ENCODE data around the gene MUC22.
"Not testable (repeated sequence)": the region's sequence is repeated elsewhere in the genome, so short reads cannot be mapped to it uniquely, and the experiment has no call there.

MUC22 gene

GRCh38 chr6:30998785-30999184 lies 11.5 kb upstream of the MUC22 start:
- DNase-seq (ENCODE audit: low read depth): peak; percentile 48

GRCh38 chr6:31000067-31000860 lies 10.0 kb upstream of the MUC22 start:
- not testable (repeated sequence) for DNase-seq (ENCODE audit: low read depth)

- no peak for DNase-seq (ENCODE audit: low read depth)
These were observed 8.9 kb upstream of the MUC22 start for GRCh38 chr6:31001281-31001888.

- no peak for DNase-seq (ENCODE audit: low read depth)
These were observed 7.8 kb upstream of the MUC22 start for GRCh38 chr6:31002471-31002870.

GRCh38 chr6:31004794-31005193 lies 5.5 kb upstream of the MUC22 start:
- no peak for DNase-seq (ENCODE audit: low read depth)

GRCh38 chr6:31005249-31006020 lies 4.8 kb upstream of the MUC22 start:
- no peak for DNase-seq (ENCODE audit: low read depth)

GRCh38 chr6:31007694-31008093 lies 2.6 kb upstream of the MUC22 start:
- no peak for DNase-seq (ENCODE audit: low read depth)

- no peak for DNase-seq (ENCODE audit: low read depth)
These were observed 2.1 kb upstream of the MUC22 start for GRCh38 chr6:31008165-31008564.

- no peak for DNase-seq (ENCODE audit: low read depth)
These were observed 543 bp upstream of the MUC22 start for GRCh38 chr6:31009731-31010130.

- no peak for DNase-seq (ENCODE audit: low read depth)
These were observed 879 bp downstream of the MUC22 start for GRCh38 chr6:31011153-31011552.

- DNase-seq (ENCODE audit: low read depth): no peak
These were observed 6.5 kb downstream of the MUC22 start for GRCh38 chr6:31016659-31017299.

GRCh38 chr6:31017436-31017835 lies 7.2 kb downstream of the MUC22 start:
- DNase-seq (ENCODE audit: low read depth): not testable (repeated sequence)

- DNase-seq (ENCODE audit: low read depth): no peak
These were observed 9.8 kb downstream of the MUC22 start for GRCh38 chr6:31020057-31020456.

- DNase-seq (ENCODE audit: low read depth): not testable (repeated sequence)
These were observed 10.5 kb downstream of the MUC22 start for GRCh38 chr6:31020631-31021255.

GRCh38 chr6:31021705-31022531 lies 11.6 kb downstream of the MUC22 start:
- DNase-seq (ENCODE audit: low read depth): not testable (repeated sequence)

GRCh38 chr6:31025595-31025994 lies 15.3 kb downstream of the MUC22 start:
- DNase-seq (ENCODE audit: low read depth): no peak

GRCh38 chr6:31031095-31031494 lies 20.8 kb downstream of the MUC22 start:
- no peak for DNase-seq (ENCODE audit: low read depth)

- no peak for DNase-seq (ENCODE audit: low read depth)
These were observed 22.8 kb downstream of the MUC22 start for GRCh38 chr6:31033075-31033474.

- DNase-seq (ENCODE audit: low read depth): no peak
These were observed 25.7 kb downstream of the MUC22 start for GRCh38 chr6:31035862-31036497.

- no peak for DNase-seq (ENCODE audit: low read depth)
These were observed 26.9 kb downstream of the MUC22 start for GRCh38 chr6:31037169-31037568.

- peak; percentile 47 for DNase-seq (ENCODE audit: low read depth)
These were observed 27.4 kb downstream of the MUC22 start for GRCh38 chr6:31037682-31038081.

All from fibroblast of gingiva (primary cell).